SK-N-SH (cell line): ENCODE results near the gene DEFB127. TPM values are rescaled to one million over a fixed set of nuclear protein-coding genes. Genes with fewer than 3 reads are reported as not detected.
"Not testable (repeated sequence)": the region's sequence is repeated elsewhere in the genome, so short reads cannot be mapped to it uniquely, and the experiment has no call there.

Source experiments
- CTCF ChIA-PET: fragments of 300-600, 350-600 bp; formaldehyde crosslinking; extraction: SDS; loops from one replicate; lab custom pipeline; 2021; lab: Yijun Ruan, JAX
- POLR2A ChIA-PET: fragments of 350-600 bp; sonication (Branson Sonifier 250); formaldehyde crosslinking; extraction: SDS; loops from one replicate; lab custom pipeline; 2020; ENCODE audit warnings: antibody characterized with exemption, inconsistent platforms; lab: Yijun Ruan, JAX
- DNase-seq: peaks from one replicate; pipeline ENCODE4 v3.0.0; 2012
- H2AFZ ChIP-seq: fragments of 200-600 bp; sonication (generic); 2 replicates; pipeline ENCODE4 v1.8.1; 2016; ENCODE audit warnings: antibody characterized with exemption, mild to moderate bottlenecking, low read depth
- H3F3A ChIP-seq: fragments of 200-600 bp; sonication (generic); replicated peaks from 2 replicates; pipeline ENCODE3; 2016; ENCODE audit warnings: antibody characterized with exemption, mild to moderate bottlenecking; ENCODE audit not compliant: insufficient read depth
- H3K27ac ChIP-seq, 2 experiments: fragments of 200-500 bp in 1 of 2; fragments of 200-600 bp in 1 of 2; sonication (Bioruptor generic) in 1 of 2; sonication (generic), shearing (Covaris generic) in 1 of 2; 2 replicates each; pipeline versions ENCODE4 v1.5.1 to v1.6.1; 2014 to 2016; ENCODE audit warnings: low read depth in 2 of 2, inconsistent platforms in 1 of 2, low read length in 1 of 2, mild to moderate bottlenecking in 1 of 2, mixed read lengths in 1 of 2
- H3K27me3 ChIP-seq: fragments of 200-600 bp; sonication (generic), shearing (Covaris generic); 2 replicates; pipeline ENCODE4 v1.6.1; 2016; ENCODE audit warnings: mixed run types; ENCODE audit not compliant: insufficient read depth
- H3K36me3 ChIP-seq, 2 experiments: fragments of 200-500 bp in 1 of 2; fragments of 200-600 bp in 1 of 2; sonication (Bioruptor generic) in 1 of 2; sonication (generic) in 1 of 2; replicated peaks in 1 of 2; 2 replicates each; pipeline versions ENCODE3 to v1.5.1; 2014 to 2016; ENCODE audit warnings: low read length in 1 of 2, mild to moderate bottlenecking in 1 of 2; ENCODE audit not compliant: insufficient read depth in 2 of 2, control insufficient read depth in 1 of 2
- H3K4me1 ChIP-seq, 2 experiments: fragments of 200-500 bp in 1 of 2; fragments of 200-600 bp in 1 of 2; sonication (Bioruptor generic) in 1 of 2; sonication (generic), shearing (Covaris generic) in 1 of 2; 2 replicates each; pipeline versions ENCODE4 v1.5.1 to v1.6.1; 2014 to 2016; ENCODE audit warnings: low read depth in 1 of 2, low read length in 1 of 2, mixed run types in 1 of 2; ENCODE audit not compliant: insufficient read depth in 2 of 2, control insufficient read depth in 1 of 2
- H3K4me2 ChIP-seq: fragments of 200-600 bp; sonication (generic), shearing (Covaris generic); 2 replicates; pipeline ENCODE4 v1.6.1; 2017; ENCODE audit warnings: mixed run types
- H3K4me3 ChIP-seq, 2 experiments: fragments of 200-500 bp in 1 of 2; fragments of 200-600 bp in 1 of 2; sonication (Bioruptor generic) in 1 of 2; sonication (generic), shearing (Covaris generic) in 1 of 2; 2 replicates each; pipeline versions ENCODE4 v1.5.1 to v1.8.1; 2014 to 2016; ENCODE audit warnings: low read depth in 2 of 2, inconsistent platforms in 1 of 2, low read length in 1 of 2, mild to moderate bottlenecking in 1 of 2, mixed read lengths in 1 of 2, moderate library complexity in 1 of 2
- H3K79me2 ChIP-seq: fragments of 200-600 bp; sonication (generic); 2 replicates; pipeline ENCODE4 v1.8.1; 2017; ENCODE audit warnings: mild to moderate bottlenecking; ENCODE audit not compliant: insufficient read depth
- H3K9ac ChIP-seq: fragments of 200-600 bp; sonication (generic); 2 replicates; pipeline ENCODE4 v1.6.1; 2017; ENCODE audit warnings: mixed run types
- H3K9me2 ChIP-seq: fragments of 200-600 bp; sonication (generic); 2 replicates; pipeline ENCODE4 v1.6.1; 2017; ENCODE audit warnings: mixed run types
- H3K9me3 ChIP-seq: fragments of 200-600 bp; sonication (generic); 2 replicates; pipeline ENCODE4 v1.6.1; 2017; ENCODE audit warnings: mixed run types, mild to moderate bottlenecking, moderate library complexity
- H4K20me1 ChIP-seq: fragments of 200-600 bp; sonication (generic); 2 replicates; pipeline ENCODE4 v1.6.1; 2017; ENCODE audit warnings: mild to moderate bottlenecking, mixed run types; ENCODE audit not compliant: insufficient read depth
- FOXM1 ChIP-seq: IDR thresholded peaks from 2 replicates; pipeline ENCODE4 v1.4.0; 2012; ENCODE audit warnings: low read depth, mild to moderate bottlenecking
- JUND ChIP-seq: IDR thresholded peaks from 2 replicates; pipeline ENCODE4 v1.4.0; 2012
- MEF2A ChIP-seq: IDR thresholded peaks from 2 replicates; pipeline ENCODE4 v1.4.0; 2012; ENCODE audit warnings: low read depth, borderline replicate concordance
- MXI1 ChIP-seq: IDR thresholded peaks from 2 replicates; pipeline ENCODE4 v1.6.1; 2012; ENCODE audit warnings: mild to moderate bottlenecking, low read depth, low read length, improper control_type of control experiment
- NFIC ChIP-seq: IDR thresholded peaks from 2 replicates; pipeline ENCODE4 v1.4.0; 2012; ENCODE audit warnings: borderline replicate concordance
- REST ChIP-seq: IDR thresholded peaks from 2 replicates; pipeline ENCODE4 v1.6.1; 2012; ENCODE audit warnings: mild to moderate bottlenecking, low read depth, low read length, moderate library complexity
- SIN3A ChIP-seq: IDR thresholded peaks from 2 replicates; pipeline ENCODE4 v1.6.1; 2012; ENCODE audit warnings: low read depth, mild to moderate bottlenecking, low read length, moderate library complexity, borderline replicate concordance
- SMC3 ChIP-seq: IDR thresholded peaks from 2 replicates; pipeline ENCODE4 v1.6.1; 2012; ENCODE audit warnings: low read depth, low read length, improper control_type of control experiment
- TEAD4 ChIP-seq: IDR thresholded peaks from 2 replicates; pipeline ENCODE4 v1.4.0; 2012; ENCODE audit warnings: mild to moderate bottlenecking, borderline replicate concordance; ENCODE audit not compliant: insufficient read depth
- USF1 ChIP-seq: IDR thresholded peaks from 2 replicates; pipeline ENCODE4 v1.4.0; 2012; ENCODE audit warnings: low read depth, borderline replicate concordance
- WGBS: methylation state at CpG from one replicate; pipeline ENCODE4 v1.1.6; 2017; ENCODE audit warnings: low lambda C conversion rate; 5-methylcytosine and 5-hydroxymethylcytosine counted together
- polyA plus RNA-seq, 3 experiments: library from polyadenylated mRNA; depleted of rRNA; stranded (reverse); fragments of >200 nt; gene quantifications; 2 replicates each; pipeline ENCODE4 v1.2.3, GENCODE V29; 2012
- TF ChIP-seq, protein P1 (sequence below): fragments of 150-350 bp; IDR thresholded peaks from 2 replicates; pipeline ENCODE4 v1.6.1; 2016; ENCODE audit warnings: mild to moderate bottlenecking, low read depth, low read length

The DEFB127 gene
- polyA plus RNA-seq, 1 of the 3 experiments (the other 2 are of a cell fraction) = not detected

DNA sequence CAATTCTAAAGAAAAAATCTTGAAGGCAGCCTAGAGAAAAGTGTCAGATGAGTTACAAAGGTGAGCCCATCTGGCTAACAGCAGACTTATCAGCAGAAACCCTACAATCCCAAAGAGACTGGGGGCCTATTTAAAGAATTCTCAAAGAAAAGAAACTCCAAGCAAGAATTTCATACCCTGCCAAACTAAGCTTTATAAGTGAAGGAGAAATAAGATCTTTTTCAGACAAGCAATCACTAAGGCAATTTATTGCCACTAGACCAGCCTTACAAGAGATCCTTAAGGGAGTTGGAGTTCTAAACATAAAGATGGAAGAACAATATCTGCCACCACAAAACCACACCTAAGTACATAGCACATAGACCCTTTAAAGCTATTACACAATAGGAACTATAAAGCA is 39.7 kb upstream of the DEFB127 start:
- H3K79me2 ChIP-seq = no peaks in the 10 kb centered on the region
- no peaks in the 10 kb centered on the region for H3K27me3 ChIP-seq
- CTCF ChIA-PET = interaction anchor here (0.8 to 2.0 kb wide), 3 partner anchors 9 to 20 kb away, joined by 3 to 5 read pairs (median 4); no protein-coding TSS in a partner anchor
- no peaks in the 10 kb centered on the region for H3K4me1 ChIP-seq
- H3K27ac ChIP-seq = no peak overlapping the region
- TF ChIP-seq, protein P1, sequence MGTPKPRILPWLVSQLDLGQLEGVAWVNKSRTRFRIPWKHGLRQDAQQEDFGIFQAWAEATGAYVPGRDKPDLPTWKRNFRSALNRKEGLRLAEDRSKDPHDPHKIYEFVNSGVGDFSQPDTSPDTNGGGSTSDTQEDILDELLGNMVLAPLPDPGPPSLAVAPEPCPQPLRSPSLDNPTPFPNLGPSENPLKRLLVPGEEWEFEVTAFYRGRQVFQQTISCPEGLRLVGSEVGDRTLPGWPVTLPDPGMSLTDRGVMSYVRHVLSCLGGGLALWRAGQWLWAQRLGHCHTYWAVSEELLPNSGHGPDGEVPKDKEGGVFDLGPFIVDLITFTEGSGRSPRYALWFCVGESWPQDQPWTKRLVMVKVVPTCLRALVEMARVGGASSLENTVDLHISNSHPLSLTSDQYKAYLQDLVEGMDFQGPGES = no peak
- no peak for TF ChIP-seq REST
- TF ChIP-seq TEAD4 = no peak
- TF ChIP-seq SMC3 = no peak
- TF ChIP-seq MEF2A = no peak
- no peak for TF ChIP-seq FOXM1
- TF ChIP-seq USF1 = no peak
- TF ChIP-seq JUND = no peak
- no peak for TF ChIP-seq MXI1
- no peak for TF ChIP-seq NFIC
- no peak for TF ChIP-seq SIN3A
- no peak overlapping the region for H2AFZ ChIP-seq
- no peak overlapping the region for H3K4me2 ChIP-seq
- H3K9ac ChIP-seq = no peak overlapping the region
- H3F3A ChIP-seq = no peaks in the 10 kb centered on the region
- no peak overlapping the region for H3K4me3 ChIP-seq
- POLR2A ChIA-PET = no interaction called here
- H3K9me3 ChIP-seq = no peaks in the 10 kb centered on the region
- no peaks in the 10 kb centered on the region for H3K36me3 ChIP-seq
- DNase-seq = no peak
- no peaks in the 10 kb centered on the region for H3K9me2 ChIP-seq
- H4K20me1 ChIP-seq = no peaks in the 10 kb centered on the region

DNA sequence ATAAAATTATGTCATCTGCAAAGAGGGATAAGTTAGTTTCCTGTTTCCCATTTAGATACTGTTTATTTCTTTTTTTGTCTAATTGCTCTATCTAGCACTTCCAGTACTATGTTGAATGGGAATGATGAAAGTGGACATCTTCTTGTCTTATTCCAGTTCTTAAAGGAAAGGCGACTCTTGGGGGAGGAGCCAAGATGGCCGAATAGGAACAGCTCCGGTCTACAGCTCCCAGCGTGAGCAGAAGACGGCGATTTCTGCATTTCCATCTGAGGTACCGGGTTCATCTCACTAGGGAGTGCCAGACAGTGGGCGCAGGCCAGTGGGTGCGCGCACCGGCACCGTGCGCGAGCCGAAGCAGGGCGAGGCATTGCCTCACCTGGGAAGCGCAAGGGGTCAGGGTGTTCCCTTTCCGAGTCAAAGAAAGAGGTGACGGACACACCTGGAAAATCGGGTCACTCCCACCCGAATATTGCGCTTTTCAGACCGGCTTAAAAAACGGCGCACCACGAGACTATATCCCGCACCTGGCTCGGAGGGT is 27.4 kb upstream of the DEFB127 start:
- H3K4me2 ChIP-seq, H3K4me3 ChIP-seq, H3K36me3 ChIP-seq, CTCF ChIA-PET, H3F3A ChIP-seq, H4K20me1 ChIP-seq, POLR2A ChIA-PET, H3K79me2 ChIP-seq, H3K9me3 ChIP-seq, H3K27me3 ChIP-seq, H3K27ac ChIP-seq, H2AFZ ChIP-seq, H3K4me1 ChIP-seq, DNase-seq, H3K9ac ChIP-seq, H3K9me2 ChIP-seq: not testable (repeated sequence)
- 62% methylated on average over 22 of the region's 28 CpGs for WGBS
